CD8-positive, alpha-beta memory T cell (primary cell): ENCODE data around the gene GFRA1. TPM values are rescaled to one million over a fixed set of nuclear protein-coding genes. Genes with fewer than 3 reads are reported as not detected.

Experiments
- CTCF ChIA-PET: fragments of 350-600 bp; sonication (Branson Sonifier 250); formaldehyde crosslinking; loops from one replicate; lab custom pipeline; 2021; ENCODE audit warnings: antibody characterized with exemption; lab: Charles Lee
- POLR2A ChIA-PET: fragments of 350-600 bp; sonication (Branson Sonifier 250); formaldehyde crosslinking; loops from one replicate; lab custom pipeline; 2021; ENCODE audit warnings: antibody characterized with exemption; lab: Charles Lee
- DNase-seq, 5 donors: peaks; one replicate each; pipeline versions ENCODE4 v3.0.0 to v3.0.0-alpha.2; 2020 to 2022; ENCODE audit warnings: mixed read lengths in 1 of 5
- H3K27ac ChIP-seq: one replicate; pipeline ENCODE4 v1.7.0; 2013; ENCODE audit warnings: low read depth, mild to moderate bottlenecking, low read length, moderate library complexity
- H3K27me3 ChIP-seq: 2 replicates; pipeline ENCODE4 v1.7.0; 2013; ENCODE audit warnings: low read length, mild to moderate bottlenecking; ENCODE audit not compliant: insufficient read depth, poor library complexity, severe bottlenecking
- H3K36me3 ChIP-seq: 2 replicates; pipeline ENCODE4 v1.7.0; 2013; ENCODE audit warnings: mild to moderate bottlenecking, low read length, moderate library complexity; ENCODE audit not compliant: insufficient read depth
- H3K4me1 ChIP-seq: 2 replicates; pipeline ENCODE4 v1.7.0; 2013; ENCODE audit warnings: mild to moderate bottlenecking, low read length, moderate library complexity; ENCODE audit not compliant: insufficient read depth
- H3K4me3 ChIP-seq: 2 replicates; pipeline ENCODE4 v1.7.0; 2013; ENCODE audit warnings: mild to moderate bottlenecking, low read length
- H3K9me3 ChIP-seq: 2 replicates; pipeline ENCODE4 v1.7.0; 2013; ENCODE audit warnings: mild to moderate bottlenecking, low read length
- H3K27ac Mint-ChIP-seq, 8 donors: one replicate each; pipeline ENCODE4 v1.8.0; 2020 to 2021; ENCODE audit warnings: mixed read lengths in 8 of 8, mild to moderate bottlenecking in 6 of 8, inconsistent platforms in 3 of 8, moderate library complexity in 3 of 8
- H3K27me3 Mint-ChIP-seq, 2 donors: one replicate each; pipeline ENCODE4 v1.8.0; 2020 to 2021; ENCODE audit warnings: mixed read lengths in 2 of 2, mild to moderate bottlenecking in 1 of 2, moderate library complexity in 1 of 2
- H3K36me3 Mint-ChIP-seq, 3 donors: one replicate each; pipeline ENCODE4 v1.8.0; 2020 to 2021; ENCODE audit warnings: mixed read lengths in 3 of 3, inconsistent platforms in 1 of 3, mild to moderate bottlenecking in 1 of 3
- H3K4me1 Mint-ChIP-seq, 3 donors: one replicate each; pipeline ENCODE4 v1.8.0; 2020 to 2021; ENCODE audit warnings: mixed read lengths in 3 of 3, inconsistent platforms in 1 of 3, mild to moderate bottlenecking in 1 of 3
- H3K4me3 Mint-ChIP-seq, 7 donors: one replicate each; pipeline ENCODE4 v1.8.0; 2020 to 2021; ENCODE audit warnings: mixed read lengths in 7 of 7, mild to moderate bottlenecking in 6 of 7, moderate library complexity in 4 of 7, inconsistent platforms in 2 of 7
- H3K9me3 Mint-ChIP-seq, 5 donors: one replicate each; pipeline ENCODE4 v1.8.0; 2020 to 2022; ENCODE audit warnings: mixed read lengths in 5 of 5, mild to moderate bottlenecking in 3 of 5, moderate library complexity in 2 of 5, inconsistent platforms in 1 of 5
- polyA plus RNA-seq: library from polyadenylated mRNA; unstranded; fragments of 300-500 nt; fragmentation: Illumina TruSeq; gene quantifications from one replicate; pipeline ENCODE4 v1.2.3, GENCODE V29; 2021
- total RNA-seq, 2 experiments: library from RNA; stranded (reverse); gene quantifications; one replicate each; pipeline ENCODE4 v1.2.3, GENCODE V29; 2021

GFRA1 gene
- total and polyA plus RNA-seq, 3 experiments from 2014 or later = not detected

- Histone ChIP-seq H3K36me3 (no peaks in the 10 kb centered on the region), H3K4me1 (no peaks in the 10 kb centered on the region), H3K27me3 (no peaks in the 10 kb centered on the region), H3K9me3 (no peaks in the 10 kb centered on the region), H3K4me3 (no peak overlapping the region), H3K27ac (no peak overlapping the region)
- Mint-ChIP-seq H3K4me1 (no peaks in the 10 kb centered on the region), H3K9me3 (peaks cover 0 to 7% (median 2%) of the 10 kb centered on the region in 5 donors), H3K27ac (no peak overlapping the region), H3K4me3 (no peak overlapping the region), H3K27me3 (peaks cover 0 to 3% of the 10 kb centered on the region in 2 donors), H3K36me3 (no peaks in the 10 kb centered on the region)
- ChIA-PET POLR2A (no interaction called here), CTCF (no interaction called here)
- DNase-seq = no peak
Measured at GRCh38 chr10:116209781-116210180, 63.2 kb downstream of the GFRA1 start.

- Mint-ChIP-seq H3K27ac (no peak overlapping the region), H3K27me3 (peaks cover 0 to 3% of the 10 kb centered on the region in 2 donors), H3K9me3 (peaks cover 0 to 5% (median 2%) of the 10 kb centered on the region in 5 donors), H3K4me1 (no peaks in the 10 kb centered on the region), H3K4me3 (no peak overlapping the region), H3K36me3 (no peaks in the 10 kb centered on the region)
- ChIA-PET CTCF (no interaction called here), POLR2A (no interaction called here)
- no peak for DNase-seq
- no peaks in the 10 kb centered on the region for H3K9me3 ChIP-seq
- H3K4me1 ChIP-seq = no peaks in the 10 kb centered on the region
- no peaks in the 10 kb centered on the region for H3K36me3 ChIP-seq
- no peak overlapping the region for H3K4me3 ChIP-seq
- H3K27me3 ChIP-seq = no peaks in the 10 kb centered on the region
- no peak overlapping the region for H3K27ac ChIP-seq
Measured at GRCh38 chr10:116208956-116209567, 63.9 kb downstream of the GFRA1 start.

GRCh38 chr10:116207690-116208089 is 65.3 kb downstream of the GFRA1 start:
- ChIA-PET POLR2A (no interaction called here), CTCF (no interaction called here)
- Mint-ChIP-seq H3K27ac (no peak overlapping the region), H3K4me3 (no peak overlapping the region), H3K4me1 (no peaks in the 10 kb centered on the region), H3K9me3 (peaks cover 0 to 5% (median 3%) of the 10 kb centered on the region in 5 donors), H3K27me3 (peaks cover 0 to 2% of the 10 kb centered on the region in 2 donors), H3K36me3 (no peaks in the 10 kb centered on the region)
- Histone ChIP-seq H3K27me3 (no peaks in the 10 kb centered on the region), H3K4me3 (no peak overlapping the region), H3K4me1 (no peaks in the 10 kb centered on the region), H3K36me3 (no peaks in the 10 kb centered on the region), H3K27ac (no peak overlapping the region), H3K9me3 (no peaks in the 10 kb centered on the region)
- DNase-seq = no peak

GRCh38 chr10:116203661-116204060 is 69.3 kb downstream of the GFRA1 start:
- POLR2A ChIA-PET = no interaction called here

GRCh38 chr10:116201670-116202430 is 71.2 kb downstream of the GFRA1 start:
- no peak overlapping the region for H3K27ac ChIP-seq
- no peaks in the 10 kb centered on the region for H3K27me3 Mint-ChIP-seq
- H3K9me3 ChIP-seq = no peaks in the 10 kb centered on the region
- no peaks in the 10 kb centered on the region for H3K27me3 ChIP-seq
- no peak overlapping the region for H3K4me3 ChIP-seq
- DNase-seq = no peak
- peaks cover 0 to 6% (median 6%) of the 10 kb centered on the region in 5 donors for H3K9me3 Mint-ChIP-seq
- no peaks in the 10 kb centered on the region for H3K4me1 Mint-ChIP-seq
- no peaks in the 10 kb centered on the region for H3K4me1 ChIP-seq
- H3K4me3 Mint-ChIP-seq = no peak overlapping the region
- H3K36me3 ChIP-seq = no peaks in the 10 kb centered on the region
- H3K27ac Mint-ChIP-seq = no peak overlapping the region
- H3K36me3 Mint-ChIP-seq = no peaks in the 10 kb centered on the region
- ChIA-PET CTCF (no interaction called here), POLR2A (no interaction called here)

More at GRCh38 chr10:116203661-116204060, 69.3 kb downstream of the GFRA1 start:
- H3K27ac Mint-ChIP-seq = no peak overlapping the region
- no peaks in the 10 kb centered on the region for H3K9me3 ChIP-seq
- no peak overlapping the region for H3K4me3 ChIP-seq
- peaks cover 0 to 6% (median 6%) of the 10 kb centered on the region in 5 donors for H3K9me3 Mint-ChIP-seq
- no peaks in the 10 kb centered on the region for H3K4me1 Mint-ChIP-seq
- no peak overlapping the region for H3K27ac ChIP-seq
- no peak overlapping the region for H3K4me3 Mint-ChIP-seq
- H3K4me1 ChIP-seq = no peaks in the 10 kb centered on the region
- H3K27me3 ChIP-seq = no peaks in the 10 kb centered on the region
- no peaks in the 10 kb centered on the region for H3K36me3 Mint-ChIP-seq
- H3K27me3 Mint-ChIP-seq = peaks cover 0 to 2% of the 10 kb centered on the region in 2 donors
- H3K36me3 ChIP-seq = no peaks in the 10 kb centered on the region
- CTCF ChIA-PET = no interaction called here
- DNase-seq = no peak

- H3K27me3 ChIP-seq = no peaks in the 10 kb centered on the region
- Mint-ChIP-seq H3K4me3 (no peak overlapping the region), H3K9me3 (peaks cover 0 to 6% (median 6%) of the 10 kb centered on the region in 5 donors), H3K4me1 (no peaks in the 10 kb centered on the region), H3K27me3 (no peaks in the 10 kb centered on the region), H3K27ac (no peak overlapping the region), H3K36me3 (no peaks in the 10 kb centered on the region)
- no peak for DNase-seq
- POLR2A ChIA-PET = no interaction called here
- H3K4me1 ChIP-seq = no peaks in the 10 kb centered on the region
- CTCF ChIA-PET = no interaction called here
- no peak overlapping the region for H3K27ac ChIP-seq
- H3K4me3 ChIP-seq = no peak overlapping the region
- H3K36me3 ChIP-seq = no peaks in the 10 kb centered on the region
- H3K9me3 ChIP-seq = no peaks in the 10 kb centered on the region
Measured at GRCh38 chr10:116201011-116201410, 72.0 kb downstream of the GFRA1 start.

- POLR2A ChIA-PET = no interaction called here
- H3K9me3 ChIP-seq = no peaks in the 10 kb centered on the region
- DNase-seq = no peak
- no peaks in the 10 kb centered on the region for H3K36me3 ChIP-seq
- Mint-ChIP-seq H3K9me3 (peaks cover 0 to 12% (median 5%) of the 10 kb centered on the region in 5 donors), H3K27me3 (no peaks in the 10 kb centered on the region), H3K36me3 (no peaks in the 10 kb centered on the region), H3K4me1 (no peaks in the 10 kb centered on the region), H3K27ac (no peak overlapping the region), H3K4me3 (no peak overlapping the region)
- no peaks in the 10 kb centered on the region for H3K27me3 ChIP-seq
- no peaks in the 10 kb centered on the region for H3K4me1 ChIP-seq
- H3K27ac ChIP-seq = no peak overlapping the region
- H3K4me3 ChIP-seq = no peak overlapping the region
- CTCF ChIA-PET = no interaction called here
Measured at GRCh38 chr10:116198676-116199035, 74.3 kb downstream of the GFRA1 start.

- no peaks in the 10 kb centered on the region for H3K4me1 ChIP-seq
- ChIA-PET POLR2A (no interaction called here), CTCF (no interaction called here)
- Mint-ChIP-seq H3K9me3 (peaks cover 0 to 12% (median 6%) of the 10 kb centered on the region in 5 donors), H3K27ac (no peak overlapping the region), H3K4me3 (no peak overlapping the region), H3K36me3 (no peaks in the 10 kb centered on the region), H3K27me3 (no peaks in the 10 kb centered on the region), H3K4me1 (no peaks in the 10 kb centered on the region)
- no peaks in the 10 kb centered on the region for H3K9me3 ChIP-seq
- H3K27ac ChIP-seq = no peak overlapping the region
- H3K36me3 ChIP-seq = no peaks in the 10 kb centered on the region
- H3K27me3 ChIP-seq = no peaks in the 10 kb centered on the region
- DNase-seq = no peak
- H3K4me3 ChIP-seq = no peak overlapping the region
Measured at GRCh38 chr10:116197946-116198675, 74.9 kb downstream of the GFRA1 start.
